ENCODE measurements around the gene PTPRM.

DNA sequence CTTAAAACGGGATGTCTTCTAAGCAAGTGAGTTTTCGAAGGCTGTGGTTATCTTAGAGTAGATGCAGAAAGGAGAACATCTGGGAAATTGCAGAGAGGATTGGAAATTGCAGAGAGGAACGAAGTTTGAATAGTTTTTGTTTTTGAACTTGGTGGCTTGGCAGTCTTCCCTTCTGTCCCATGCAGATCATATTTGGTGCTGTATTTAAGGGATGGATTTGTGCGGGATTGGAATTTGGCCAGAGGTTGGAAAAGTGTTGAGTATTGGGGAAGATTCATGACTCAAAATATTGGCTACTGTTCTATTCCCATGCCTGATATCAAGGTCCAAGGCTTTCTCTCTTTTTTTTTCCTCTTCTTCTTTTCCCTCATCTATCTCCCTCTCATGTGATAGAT is 18.2 kb downstream of the PTPRM start:
- TF ChIP-seq TAF1 (IDR thresholded peaks at IDR 0.05; ENCODE audit: borderline replicate concordance, low read depth, low read length) (no peak), POLR2A (IDR thresholded peaks at IDR 0.05; ENCODE audit: low read depth, low read length) (no peak)

Data from GM12892 (cell line).